ENCODE measurements around the gene NABP1. TPM values are rescaled to one million over a fixed set of nuclear protein-coding genes. Genes with fewer than 3 reads are reported as not detected.

The NABP1 gene
- total RNA-seq, 1 experiment from 2014 or later, result 38.7 TPM

GRCh38 chr2:191692502-191693115 lies 14.7 kb downstream of the NABP1 start:
- intact Hi-C loops (cut with micrococcal nuclease; ENCODE audit: unreplicated experiment) (no loop called here), in situ Hi-C loops (cut with HindIII; ENCODE audit: low pct_unique_long_range_greater_than_20kb, low sequenced_read_pairs) (loop anchor here (25.0 kb wide), 1 partner anchor 130 kb away; no protein-coding TSS in a partner anchor)
- no peak for DNase-seq (ENCODE audit: low read depth, low spot score)
- no peak overlapping the region for H3K27ac ChIP-seq (ENCODE audit: low read length)
- H3K4me3 ChIP-seq (ENCODE audit: low read depth in 2 of 2, low read length in 2 of 2), result no peak overlapping the region
- POLR2A ChIA-PET, result no interaction called here
- H3K36me3 ChIP-seq (ENCODE audit: control insufficient read depth, insufficient read depth, low read length), result peaks cover 1% of the 10 kb centered on the region; the same call in 1 of the 2 replicates
- peaks cover 23% of the 10 kb centered on the region; the same call in 1 of the 2 replicates for H3K4me1 ChIP-seq (ENCODE audit: control insufficient read depth, insufficient read depth, low read length)
- no peaks in the 10 kb centered on the region for H3K9me3 ChIP-seq (ENCODE audit: control insufficient read depth, insufficient read depth, low read depth, low read length)
- no peaks in the 10 kb centered on the region for H3K27me3 ChIP-seq (ENCODE audit: control insufficient read depth, insufficient read depth, low read length)
- CTCF ChIA-PET, result no interaction called here
- no peak for ATAC-seq
- no TSS peak for BruUV-seq (replicated peaks)
- no peak for TF ChIP-seq REST (IDR thresholded peaks at IDR 0.05; ENCODE audit: insufficient read depth in 1 of 2, low read depth in 2 of 2, low read length in 1 of 2)
- no peak for TF ChIP-seq TCF7L2 (IDR thresholded peaks at IDR 0.05; ENCODE audit: low read depth, low read length)
- no peak for TF ChIP-seq POLR2AphosphoS5 (IDR thresholded peaks at IDR 0.05; ENCODE audit: low read depth, low read length)
- TF ChIP-seq SIN3A (IDR thresholded peaks at IDR 0.05; ENCODE audit: borderline replicate concordance, insufficient read depth, low read depth, low read length), result no peak
- no peak for TF ChIP-seq CTCF (IDR thresholded peaks at IDR 0.05)

GRCh38 chr2:191693166-191693565 lies 15.2 kb downstream of the NABP1 start:
- no peaks in the 10 kb centered on the region for H3K27me3 ChIP-seq (ENCODE audit: control insufficient read depth, insufficient read depth, low read length)
- ChIA-PET CTCF (no interaction called here), POLR2A (interaction anchor here (0.6 kb wide), 1 partner anchor 8 kb away, joined by 4 read pairs; no protein-coding TSS in a partner anchor)
- no peaks in the 10 kb centered on the region for H3K36me3 ChIP-seq (ENCODE audit: control insufficient read depth, insufficient read depth, low read length)
- no peak for DNase-seq (ENCODE audit: low read depth, low spot score)
- no peak overlapping the region for H3K4me3 ChIP-seq (ENCODE audit: low read depth in 2 of 2, low read length in 2 of 2)
- TF ChIP-seq REST (IDR thresholded peaks at IDR 0.05; ENCODE audit: insufficient read depth in 1 of 2, low read depth in 2 of 2, low read length in 1 of 2) (no peak), SIN3A (IDR thresholded peaks at IDR 0.05; ENCODE audit: borderline replicate concordance, insufficient read depth, low read depth, low read length) (no peak), POLR2AphosphoS5 (IDR thresholded peaks at IDR 0.05; ENCODE audit: low read depth, low read length) (no peak), TCF7L2 (IDR thresholded peaks at IDR 0.05; ENCODE audit: low read depth, low read length) (no peak), CTCF (IDR thresholded peaks at IDR 0.05) (no peak)
- BruUV-seq (replicated peaks), result no TSS peak
- in situ Hi-C loops (cut with HindIII; ENCODE audit: low pct_unique_long_range_greater_than_20kb, low sequenced_read_pairs) (loop anchor here (25.0 kb wide), 1 partner anchor 131 kb away; no protein-coding TSS in a partner anchor), intact Hi-C loops (cut with micrococcal nuclease; ENCODE audit: unreplicated experiment) (no loop called here)
- H3K27ac ChIP-seq (ENCODE audit: low read length), result no peak overlapping the region
- no peaks in the 10 kb centered on the region for H3K9me3 ChIP-seq (ENCODE audit: control insufficient read depth, insufficient read depth, low read depth, low read length)
- ATAC-seq, result no peak; the same call in 1 of the 2 replicates
- H3K4me1 ChIP-seq (ENCODE audit: control insufficient read depth, insufficient read depth, low read length), result peaks cover 17% of the 10 kb centered on the region; the same call in 1 of the 2 replicates
